ENCODE measurements around the gene GMPS. TPM values are rescaled to one million over a fixed set of nuclear protein-coding genes. Genes with fewer than 3 reads are reported as not detected.
A peak's percentile ranks its signal among the peaks of the same experiment; 100 is the strongest.
"Not testable (repeated sequence)": the region's sequence is repeated elsewhere in the genome, so short reads cannot be mapped to it uniquely, and the experiment has no call there.

GMPS gene
- polyA plus RNA-seq, 6 donors from 2014 or later: 50.7 to 66.2 (median 57.0) TPM

DNA sequence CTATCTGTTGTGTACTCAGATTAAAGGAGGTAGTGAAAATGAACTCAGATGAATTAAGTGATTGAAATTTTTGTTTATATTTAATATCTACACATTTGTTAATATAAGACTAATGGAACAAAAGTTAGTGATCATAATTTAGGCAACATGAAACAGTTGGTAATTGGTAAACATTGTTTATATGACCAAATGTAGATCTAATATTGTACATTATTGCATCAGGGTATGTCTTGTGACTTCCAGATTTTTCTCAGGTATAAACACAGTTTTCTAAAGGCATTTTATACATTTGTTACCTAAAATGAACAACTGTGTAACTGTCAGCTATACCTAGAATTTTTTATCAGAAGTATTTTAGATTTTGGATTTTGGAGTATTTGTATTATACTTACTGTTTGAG lies 14.8 kb downstream of the GMPS start:
- Mint-ChIP-seq H3K27me3 (no peaks in the 10 kb centered on the region), H3K9me3 (no peaks in the 10 kb centered on the region), H3K4me1 (peaks cover 38 to 42% (median 42%) of the 10 kb centered on the region in 3 donors), H3K36me3 (no peaks in the 10 kb centered on the region), H3K27ac (no peak overlapping the region), H3K4me3 (no peak overlapping the region)
- no peak for ATAC-seq (ENCODE audit: low read depth in 2 of 2)
- no peak for DNase-seq

DNA sequence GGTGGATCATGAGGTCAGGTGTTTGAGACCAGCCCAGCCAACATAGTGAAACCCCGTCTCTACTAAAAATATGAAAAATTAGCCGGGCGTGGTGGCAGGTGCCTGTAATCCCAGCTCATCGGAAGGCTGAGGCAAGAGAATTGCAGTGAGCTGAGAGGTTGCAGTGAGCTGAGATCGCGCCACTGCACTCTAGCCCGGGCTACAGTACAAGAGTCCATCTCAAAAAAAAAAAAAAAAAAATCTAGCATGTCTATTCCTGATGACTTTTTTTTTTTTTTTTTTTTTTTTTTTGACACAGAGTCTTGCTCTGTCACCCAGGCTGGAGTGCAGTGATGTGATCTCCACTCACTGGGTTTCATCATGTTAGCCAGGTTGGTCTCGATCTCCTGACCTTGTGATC lies 15.9 kb downstream of the GMPS start:
- Mint-ChIP-seq H3K27ac (peak overlapping the region in 1 of 6 donors; percentile 36), H3K4me1 (peaks cover 38 to 41% (median 41%) of the 10 kb centered on the region in 3 donors)
- H3K9me3 Mint-ChIP-seq; DNase-seq; H3K27me3 Mint-ChIP-seq; ATAC-seq (ENCODE audit: low read depth in 2 of 2); H3K36me3 Mint-ChIP-seq; H3K4me3 Mint-ChIP-seq: not testable (repeated sequence)

DNA sequence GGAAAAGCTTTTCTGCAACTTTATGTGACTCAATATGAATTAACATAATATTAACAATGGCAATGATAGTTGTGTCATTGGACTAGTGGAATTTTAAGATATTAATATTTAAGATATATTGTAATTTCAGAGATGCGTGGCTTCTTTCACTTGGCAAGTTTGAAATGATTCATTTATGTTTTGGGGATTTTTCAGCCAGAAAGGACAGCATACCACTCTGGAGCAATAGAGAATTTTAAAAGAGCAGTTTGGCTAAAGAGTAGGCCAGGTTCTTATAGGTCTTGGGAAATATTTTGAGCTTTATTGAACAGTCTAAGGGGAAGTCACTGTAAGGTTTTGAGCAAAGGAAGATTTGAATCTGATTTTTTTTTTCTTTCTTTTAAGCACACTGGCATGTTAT lies 16.5 kb downstream of the GMPS start:
- Mint-ChIP-seq H3K9me3 (no peaks in the 10 kb centered on the region), H3K27ac (peak overlapping the region in 1 of 6 donors; percentile 30), H3K36me3 (no peaks in the 10 kb centered on the region), H3K4me3 (no peak overlapping the region), H3K4me1 (peaks cover 33 to 35% (median 35%) of the 10 kb centered on the region in 3 donors), H3K27me3 (no peaks in the 10 kb centered on the region)
- ATAC-seq (ENCODE audit: low read depth in 2 of 2) (no peak), DNase-seq (no peak)

DNA sequence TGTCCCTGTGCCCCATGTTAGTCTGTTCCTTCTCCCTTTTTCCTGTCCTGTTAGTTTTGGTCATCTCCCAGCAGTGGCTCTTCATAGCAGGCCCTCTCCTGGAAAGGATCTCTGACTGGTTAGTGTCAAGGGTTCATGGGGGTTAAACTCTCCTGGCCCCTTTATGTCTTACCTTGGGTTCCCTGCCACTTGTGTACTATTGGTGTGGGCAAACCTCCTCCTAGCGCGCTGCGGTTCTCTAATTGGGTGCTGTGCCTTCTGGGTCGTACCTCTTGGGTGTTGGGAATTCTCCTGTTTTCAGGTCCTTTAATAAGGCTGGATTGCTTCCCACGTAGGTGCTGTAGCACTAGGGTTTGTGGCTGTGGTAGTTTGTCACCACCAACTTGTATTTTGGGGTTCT lies 18.8 kb downstream of the GMPS start:
- Mint-ChIP-seq H3K4me1 (peaks cover 29 to 32% (median 32%) of the 10 kb centered on the region in 3 donors), H3K27ac (no peak overlapping the region), H3K27me3 (no peaks in the 10 kb centered on the region), H3K9me3 (no peaks in the 10 kb centered on the region), H3K4me3 (no peak overlapping the region), H3K36me3 (peaks cover 0 to 5% of the 10 kb centered on the region in 2 donors)
- DNase-seq (no peak), ATAC-seq (ENCODE audit: low read depth in 2 of 2) (no peak)

DNA sequence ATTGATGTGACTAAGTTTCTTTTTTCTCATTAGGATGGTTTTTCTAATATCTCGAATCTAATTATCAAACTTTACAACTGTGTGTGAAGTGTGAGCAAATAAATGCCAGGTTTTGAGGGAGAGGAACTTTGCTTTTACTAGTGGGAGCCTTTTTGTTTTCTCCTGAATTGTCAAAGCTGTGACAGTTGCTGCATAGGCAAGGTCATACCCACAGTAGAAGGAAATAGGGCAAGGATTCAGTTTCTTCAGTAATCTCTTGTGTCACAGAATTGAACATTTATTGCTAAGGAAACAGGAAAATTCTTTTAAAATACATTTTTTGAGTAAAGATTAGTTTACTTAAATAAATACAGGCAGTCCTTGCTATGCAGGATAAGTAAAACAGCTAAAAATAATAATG lies 19.5 kb downstream of the GMPS start:
- H3K9me3 Mint-ChIP-seq: no peaks in the 10 kb centered on the region

DNA sequence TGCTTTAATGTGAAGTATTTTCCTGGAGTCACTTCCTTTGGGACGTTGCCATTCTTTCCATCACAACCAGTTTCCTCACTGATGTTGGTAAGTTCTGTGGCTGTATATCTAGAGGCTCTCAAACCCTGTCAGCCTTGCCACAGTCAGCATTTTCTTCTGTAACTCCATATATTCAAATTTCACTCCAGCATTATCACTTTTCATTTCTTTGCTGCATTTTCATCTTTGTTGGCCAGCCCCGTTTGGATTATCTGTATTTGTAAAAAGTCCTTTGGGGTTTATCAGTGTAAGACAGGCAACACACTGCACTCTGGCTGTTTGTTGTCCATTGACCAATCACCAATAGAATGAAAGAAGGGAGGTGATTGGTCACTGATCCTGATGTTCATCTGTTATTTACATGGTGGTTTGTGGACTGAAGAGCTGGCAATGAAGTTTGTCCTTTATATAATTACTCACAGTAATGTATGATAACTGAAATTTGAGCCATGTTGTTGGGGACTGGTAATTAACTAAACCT lies 20.3 kb downstream of the GMPS start:
- Mint-ChIP-seq H3K27ac (peak overlapping the region in 1 of 6 donors; percentile 65), H3K4me3 (no peak overlapping the region), H3K9me3 (no peaks in the 10 kb centered on the region), H3K36me3 (peaks cover 0 to 14% of the 10 kb centered on the region in 2 donors), H3K27me3 (no peaks in the 10 kb centered on the region), H3K4me1 (peaks cover 21 to 27% (median 27%) of the 10 kb centered on the region in 3 donors)
- no peak for DNase-seq
- ATAC-seq (ENCODE audit: low read depth in 2 of 2): no peak

More for the DNA sequence above, 19.5 kb downstream of the GMPS start:
- peaks cover 0 to 9% of the 10 kb centered on the region in 2 donors for H3K36me3 Mint-ChIP-seq
- H3K4me3 Mint-ChIP-seq: no peak overlapping the region
- ATAC-seq (ENCODE audit: low read depth in 2 of 2) (no peak), DNase-seq (no peak)
- peak overlapping the region in 2 of 6 donors; percentile 24 to 33 for H3K27ac Mint-ChIP-seq
- no peaks in the 10 kb centered on the region for H3K27me3 Mint-ChIP-seq
- H3K4me1 Mint-ChIP-seq: peaks cover 22 to 27% (median 27%) of the 10 kb centered on the region in 3 donors

DNA sequence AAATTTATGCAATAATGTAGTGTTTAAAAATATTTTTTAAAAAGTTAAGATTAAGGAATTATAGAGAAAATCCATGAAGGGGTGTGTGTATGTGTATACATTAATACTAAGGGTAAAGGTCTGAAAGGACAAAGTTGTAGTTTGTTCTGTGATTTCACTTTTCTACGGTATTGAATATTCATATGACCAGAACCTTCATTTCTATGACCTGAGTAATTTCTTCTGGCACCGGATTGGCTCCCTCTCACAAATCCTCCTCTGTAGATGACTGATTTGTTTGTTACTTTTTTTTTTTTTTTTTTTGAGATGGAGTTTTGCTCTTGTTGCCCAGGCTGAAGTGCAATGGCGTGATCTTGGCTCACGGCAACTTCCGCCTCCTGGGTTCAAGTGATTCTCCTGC lies 20.9 kb downstream of the GMPS start:
- DNase-seq: no peak
- Mint-ChIP-seq H3K9me3 (no peaks in the 10 kb centered on the region), H3K4me3 (no peak overlapping the region), H3K27me3 (no peaks in the 10 kb centered on the region), H3K4me1 (peaks cover 16 to 27% (median 24%) of the 10 kb centered on the region in 3 donors), H3K36me3 (peaks cover 0 to 14% of the 10 kb centered on the region in 2 donors), H3K27ac (peak overlapping the region in 1 of 6 donors; percentile 54)
- ATAC-seq (ENCODE audit: low read depth in 2 of 2): no peak

DNA sequence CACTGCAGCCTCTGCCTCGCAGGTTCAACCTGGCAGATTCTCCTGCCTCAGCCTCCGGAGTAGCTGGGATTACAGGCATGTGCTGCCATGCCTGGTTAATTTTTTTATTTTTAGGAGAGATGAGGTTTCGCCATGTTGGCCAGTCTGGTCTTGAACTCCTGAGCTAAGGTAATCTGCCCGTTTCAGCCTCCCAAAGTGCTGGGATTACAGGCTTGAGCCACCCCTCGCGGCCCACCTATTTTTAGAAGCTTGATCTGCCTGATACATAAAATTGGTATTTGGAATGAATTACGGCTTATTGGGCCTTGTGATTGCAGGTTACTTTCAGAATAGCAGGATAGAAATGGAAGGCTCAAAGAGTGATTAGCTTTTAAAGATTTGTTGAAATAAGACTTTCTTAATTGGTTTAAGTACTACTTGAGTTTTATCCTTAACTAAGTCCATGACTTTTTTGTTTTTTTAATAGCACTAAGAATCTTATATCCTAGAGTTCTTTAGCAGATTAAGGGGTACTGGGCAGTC lies 25.0 kb downstream of the GMPS start:
- H3K36me3 Mint-ChIP-seq: peaks cover 18 to 28% of the 10 kb centered on the region in 2 donors
- DNase-seq: no peak

DNA sequence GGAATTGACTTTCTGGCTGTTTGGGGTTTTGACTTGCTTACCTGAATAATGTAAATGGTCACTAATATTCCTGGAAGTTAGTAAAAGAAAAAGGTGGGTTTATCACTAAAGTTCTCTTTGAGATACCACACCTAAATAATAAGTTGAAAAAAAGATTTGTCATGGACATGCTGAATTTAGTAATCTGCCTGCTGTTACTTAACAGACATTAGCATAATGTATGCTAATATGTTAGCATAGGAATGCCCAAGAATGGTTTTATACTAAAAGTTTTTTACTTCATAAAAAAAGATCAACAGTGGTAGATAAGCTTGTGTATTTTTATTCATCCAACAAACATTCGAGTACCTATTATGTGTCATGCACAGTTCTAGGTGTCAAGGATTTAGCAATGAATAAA lies 36.5 kb downstream of the GMPS start:
- H3K27me3 Mint-ChIP-seq: no peaks in the 10 kb centered on the region
- H3K4me3 Mint-ChIP-seq: no peak overlapping the region
- DNase-seq: no peak
- no peak for ATAC-seq (ENCODE audit: low read depth in 2 of 2)
- H3K27ac Mint-ChIP-seq: no peak overlapping the region
- H3K36me3 Mint-ChIP-seq: peaks cover 14 to 17% of the 10 kb centered on the region in 2 donors
- peaks cover 4 to 13% (median 12%) of the 10 kb centered on the region in 3 donors for H3K4me1 Mint-ChIP-seq
- peaks cover 0 to 5% (median 0%) of the 10 kb centered on the region in 7 donors for H3K9me3 Mint-ChIP-seq

More for the DNA sequence above, 25.0 kb downstream of the GMPS start:
- Mint-ChIP-seq H3K27ac (no peak overlapping the region), H3K4me1 (peaks cover 0 to 7% (median 3%) of the 10 kb centered on the region in 3 donors), H3K4me3 (no peak overlapping the region), H3K9me3 (no peaks in the 10 kb centered on the region), H3K27me3 (no peaks in the 10 kb centered on the region)
- no peak for ATAC-seq (ENCODE audit: low read depth in 2 of 2)

DNA sequence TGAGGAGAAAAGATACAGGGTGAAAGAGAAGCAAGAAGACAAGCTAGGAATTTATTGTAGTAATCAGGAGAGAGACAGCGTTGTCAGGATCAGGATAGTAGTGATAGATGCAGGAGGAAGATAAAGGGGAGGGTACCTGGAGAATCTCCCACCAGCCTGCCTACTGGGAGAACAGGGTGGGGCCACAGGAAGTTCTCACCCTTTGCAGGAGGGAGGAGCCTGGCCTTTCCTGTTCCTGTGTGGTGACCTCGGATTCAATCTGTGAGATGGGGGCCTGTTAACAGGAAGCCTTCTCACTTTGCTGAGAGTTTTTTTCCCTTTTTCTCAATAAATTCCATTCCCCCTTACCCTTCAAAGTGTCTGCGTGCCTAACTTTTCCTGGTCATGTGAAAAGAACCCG lies 37.6 kb downstream of the GMPS start:
- no peak overlapping the region for H3K4me3 Mint-ChIP-seq
- peaks cover 0 to 5% (median 0%) of the 10 kb centered on the region in 7 donors for H3K9me3 Mint-ChIP-seq
- peaks cover 21 to 28% of the 10 kb centered on the region in 2 donors for H3K36me3 Mint-ChIP-seq
- H3K27me3 Mint-ChIP-seq: no peaks in the 10 kb centered on the region
- H3K27ac Mint-ChIP-seq: peak overlapping the region in 3 of 6 donors; percentile 20 to 86 (median 50)
- DNase-seq (no peak), ATAC-seq (ENCODE audit: low read depth in 2 of 2) (no peak)
- H3K4me1 Mint-ChIP-seq: peaks cover 2 to 19% (median 13%) of the 10 kb centered on the region in 3 donors

DNA sequence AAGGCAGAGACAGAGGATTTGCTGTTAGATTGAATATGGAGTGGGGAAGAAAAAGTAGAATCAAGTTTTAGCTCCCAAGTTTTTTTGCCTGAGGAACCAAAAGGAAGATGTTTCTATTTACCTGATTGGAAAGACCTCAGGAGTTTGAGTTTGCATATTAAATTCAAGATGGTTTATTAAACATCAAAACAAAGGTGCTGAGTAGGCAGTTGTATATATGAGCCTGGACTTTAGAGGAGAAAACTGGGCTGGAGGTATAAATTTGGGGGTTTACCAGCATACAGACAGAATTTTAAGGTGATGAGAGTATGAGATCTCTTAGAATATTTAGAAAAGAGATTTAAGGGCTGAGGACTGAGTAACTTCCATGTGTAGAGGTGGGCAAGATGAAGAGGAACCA lies 38.2 kb downstream of the GMPS start:
- ATAC-seq (ENCODE audit: low read depth in 2 of 2): no peak
- H3K9me3 Mint-ChIP-seq: peaks cover 0 to 5% (median 0%) of the 10 kb centered on the region in 7 donors
- H3K36me3 Mint-ChIP-seq: peaks cover 21 to 28% of the 10 kb centered on the region in 2 donors
- DNase-seq: no peak
- peak overlapping the region in 3 of 6 donors; percentile 12 to 50 (median 14) for H3K27ac Mint-ChIP-seq
- H3K4me3 Mint-ChIP-seq: no peak overlapping the region
- peaks cover 2 to 19% (median 13%) of the 10 kb centered on the region in 3 donors for H3K4me1 Mint-ChIP-seq
- no peaks in the 10 kb centered on the region for H3K27me3 Mint-ChIP-seq

DNA sequence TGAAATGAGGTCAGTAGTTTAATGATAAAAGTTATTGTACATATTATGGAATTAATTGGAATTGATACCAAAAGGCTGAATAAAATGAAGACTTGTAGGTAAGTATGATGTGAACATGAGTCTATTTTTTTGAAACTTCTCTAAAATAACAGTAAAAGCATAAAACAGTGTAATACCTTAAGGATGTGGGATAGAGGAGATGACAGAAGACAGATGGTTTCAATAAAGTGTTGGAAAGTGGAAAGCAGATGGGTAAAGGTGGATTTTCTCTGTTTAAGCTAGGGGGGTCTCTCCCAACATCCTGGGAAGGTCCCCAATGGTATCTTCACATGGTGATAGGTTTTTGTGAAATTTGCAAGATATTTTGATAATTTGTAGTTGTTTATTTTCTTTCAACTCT lies 41.6 kb downstream of the GMPS start:
- peak overlapping the region in 1 of 6 donors; percentile 18 for H3K27ac Mint-ChIP-seq
- H3K4me3 Mint-ChIP-seq: no peak overlapping the region
- ATAC-seq (ENCODE audit: low read depth in 2 of 2): no peak
- H3K27me3 Mint-ChIP-seq: no peaks in the 10 kb centered on the region
- no peak for DNase-seq
- peaks cover 39 to 40% of the 10 kb centered on the region in 2 donors for H3K36me3 Mint-ChIP-seq
- H3K9me3 Mint-ChIP-seq: peaks cover 0 to 5% (median 0%) of the 10 kb centered on the region in 7 donors
- peaks cover 2 to 19% (median 13%) of the 10 kb centered on the region in 3 donors for H3K4me1 Mint-ChIP-seq

DNA sequence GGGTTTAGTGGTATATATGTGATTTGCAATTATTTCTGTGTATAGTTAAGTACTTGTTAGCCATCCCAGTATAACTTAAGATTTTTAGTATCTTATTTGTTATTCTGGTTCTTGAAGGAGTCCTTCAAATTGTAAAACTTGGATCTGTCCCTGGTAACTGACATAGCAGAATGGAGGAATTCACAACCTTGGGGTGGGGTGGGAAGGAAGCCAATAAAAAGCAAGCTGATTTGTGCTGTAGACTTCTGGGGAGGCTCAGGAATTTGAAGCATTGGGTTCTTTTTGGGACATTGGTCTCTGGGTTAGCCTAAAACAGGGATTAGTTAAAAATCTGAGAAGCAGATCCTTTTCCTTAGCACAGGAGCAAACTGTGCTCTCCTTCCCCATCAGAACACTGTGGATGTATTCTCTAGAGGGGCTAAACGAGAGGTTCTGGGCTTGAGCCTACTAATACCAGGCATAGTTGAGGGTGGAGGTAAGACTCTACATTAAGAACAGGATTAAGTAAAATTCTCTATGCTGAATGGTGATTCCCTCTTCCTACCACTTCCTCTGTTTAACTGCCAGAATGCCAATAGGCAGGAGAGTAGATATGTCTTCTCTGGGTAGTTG lies 42.2 kb downstream of the GMPS start:
- peaks cover 2 to 16% (median 10%) of the 10 kb centered on the region in 3 donors for H3K4me1 Mint-ChIP-seq
- peaks cover 0 to 3% (median 0%) of the 10 kb centered on the region in 7 donors for H3K9me3 Mint-ChIP-seq
- H3K27me3 Mint-ChIP-seq: no peaks in the 10 kb centered on the region
- DNase-seq (no peak), ATAC-seq (ENCODE audit: low read depth in 2 of 2) (no peak)
- H3K36me3 Mint-ChIP-seq: peaks cover 41 to 43% of the 10 kb centered on the region in 2 donors
- no peak overlapping the region for H3K4me3 Mint-ChIP-seq
- peak overlapping the region in 2 of 6 donors; percentile 18 to 59 for H3K27ac Mint-ChIP-seq

DNA sequence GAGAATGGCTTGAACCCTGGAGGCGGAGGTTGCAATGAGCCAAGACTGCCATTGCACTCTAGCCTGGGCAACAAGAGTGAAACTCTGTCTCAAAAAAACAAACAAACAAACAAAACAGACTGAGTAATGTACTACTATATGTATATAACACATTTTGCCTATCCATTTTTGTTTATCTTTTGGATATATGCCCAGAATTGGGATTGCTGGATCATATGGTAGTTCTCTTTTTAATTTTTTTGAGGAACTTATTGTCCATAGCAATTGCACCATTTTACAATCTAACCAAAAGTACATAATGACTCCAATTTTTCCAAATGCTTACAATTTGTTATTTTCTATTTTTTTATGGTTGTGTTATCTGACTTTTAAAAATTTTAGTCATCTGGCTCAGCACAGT lies 47.3 kb downstream of the GMPS start:
- ATAC-seq (ENCODE audit: low read depth in 2 of 2): no peak
- no peak overlapping the region for H3K4me3 Mint-ChIP-seq
- no peaks in the 10 kb centered on the region for H3K4me1 Mint-ChIP-seq
- H3K36me3 Mint-ChIP-seq: peaks cover 26 to 30% of the 10 kb centered on the region in 2 donors
- no peak overlapping the region for H3K27ac Mint-ChIP-seq
- no peaks in the 10 kb centered on the region for H3K27me3 Mint-ChIP-seq
- peaks cover 0 to 1% (median 0%) of the 10 kb centered on the region in 7 donors for H3K9me3 Mint-ChIP-seq
- no peak for DNase-seq

Data from naive B cell (primary cell).